Neural crest cell (in vitro differentiated cells): ENCODE measurements around the gene TEX264. TPM values are rescaled to one million over a fixed set of nuclear protein-coding genes. Genes with fewer than 3 reads are reported as not detected.

Experiments
- DNase-seq: peaks from one replicate; pipeline ENCODE4 v3.0.0; 2021; ENCODE audit warnings: low read depth, mixed read lengths, low spot score
- H3K27ac Mint-ChIP-seq: one replicate; pipeline ENCODE4 v1.8.0; 2021; ENCODE audit warnings: mild to moderate bottlenecking, mixed read lengths; ENCODE audit not compliant: unreplicated experiment
- H3K27me3 Mint-ChIP-seq: 2 replicates; pipeline ENCODE4 v1.8.0; 2021; ENCODE audit warnings: low read depth, mild to moderate bottlenecking, mixed read lengths
- H3K36me3 Mint-ChIP-seq: 2 replicates; pipeline ENCODE4 v1.8.0; 2021; ENCODE audit warnings: low read depth, mild to moderate bottlenecking, mixed read lengths
- H3K4me1 Mint-ChIP-seq: 2 replicates; pipeline ENCODE4 v1.8.0; 2021; ENCODE audit warnings: mixed read lengths
- H3K4me3 Mint-ChIP-seq: one replicate; pipeline ENCODE4 v1.8.0; 2021; ENCODE audit warnings: mild to moderate bottlenecking, mixed read lengths
- H3K9me3 Mint-ChIP-seq: 2 replicates; pipeline ENCODE4 v1.8.0; 2021; ENCODE audit warnings: mixed read lengths
- CTCF ChIP-seq: fragments of 200-600 bp; sonication (generic); conservative IDR thresholded peaks from 2 replicates; pipeline ENCODE4 v1.5.0; 2021; ENCODE audit warnings: antibody characterized with exemption, mild to moderate bottlenecking
- total RNA-seq: library from RNA; stranded (reverse); gene quantifications from 2 replicates; pipeline ENCODE4 v1.2.1, GENCODE V29; 2021

Gene TEX264
- total RNA-seq, 1 donor from 2014 or later: 23.2 TPM

GRCh38 chr3:51727500-51727899, 56.4 kb downstream of the TEX264 start:
- Mint-ChIP-seq H3K9me3 (peaks cover 4% of the 10 kb centered on the region), H3K4me1 (no peaks in the 10 kb centered on the region), H3K27ac (no peak overlapping the region), H3K27me3 (peaks cover 5% of the 10 kb centered on the region), H3K36me3 (no peaks in the 10 kb centered on the region), H3K4me3 (no peak overlapping the region)
- DNase-seq: no peak
- TF ChIP-seq CTCF: no peak

DNA sequence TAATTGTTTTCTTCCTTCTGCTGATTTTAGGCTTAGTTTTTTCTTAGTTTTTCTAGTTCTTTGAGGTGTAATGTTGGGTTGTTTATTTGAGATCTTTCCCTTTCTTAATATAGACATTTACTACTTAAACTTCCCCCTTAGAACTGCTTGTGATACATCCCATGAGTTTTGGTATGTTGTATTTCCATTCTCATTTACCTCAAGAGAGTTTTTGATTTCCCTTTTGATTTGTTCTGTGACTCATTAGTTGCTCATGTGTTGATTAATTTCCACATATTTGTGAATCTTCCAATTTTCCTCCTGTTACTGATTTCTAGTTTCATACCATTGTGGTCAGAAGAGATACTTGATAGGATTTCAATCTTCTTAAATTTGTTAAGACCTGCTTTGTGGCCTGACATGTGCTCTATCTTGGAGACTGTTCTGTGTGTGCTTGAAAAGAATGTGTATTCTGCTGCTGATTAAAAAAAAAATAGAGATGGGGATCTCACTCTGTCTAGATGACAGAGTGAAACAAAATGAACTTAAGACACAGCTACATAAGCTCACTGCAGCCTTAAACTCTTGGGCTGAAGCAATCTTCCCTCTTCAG, 58.1 kb downstream of the TEX264 start:
- DNase-seq: no peak
- H3K9me3 Mint-ChIP-seq: peaks cover 4% of the 10 kb centered on the region
- no peak overlapping the region for H3K4me3 Mint-ChIP-seq
- no peak for TF ChIP-seq CTCF
- H3K27ac Mint-ChIP-seq: no peak overlapping the region
- no peaks in the 10 kb centered on the region for H3K4me1 Mint-ChIP-seq
- no peaks in the 10 kb centered on the region for H3K36me3 Mint-ChIP-seq
- peaks cover 5% of the 10 kb centered on the region for H3K27me3 Mint-ChIP-seq

DNA sequence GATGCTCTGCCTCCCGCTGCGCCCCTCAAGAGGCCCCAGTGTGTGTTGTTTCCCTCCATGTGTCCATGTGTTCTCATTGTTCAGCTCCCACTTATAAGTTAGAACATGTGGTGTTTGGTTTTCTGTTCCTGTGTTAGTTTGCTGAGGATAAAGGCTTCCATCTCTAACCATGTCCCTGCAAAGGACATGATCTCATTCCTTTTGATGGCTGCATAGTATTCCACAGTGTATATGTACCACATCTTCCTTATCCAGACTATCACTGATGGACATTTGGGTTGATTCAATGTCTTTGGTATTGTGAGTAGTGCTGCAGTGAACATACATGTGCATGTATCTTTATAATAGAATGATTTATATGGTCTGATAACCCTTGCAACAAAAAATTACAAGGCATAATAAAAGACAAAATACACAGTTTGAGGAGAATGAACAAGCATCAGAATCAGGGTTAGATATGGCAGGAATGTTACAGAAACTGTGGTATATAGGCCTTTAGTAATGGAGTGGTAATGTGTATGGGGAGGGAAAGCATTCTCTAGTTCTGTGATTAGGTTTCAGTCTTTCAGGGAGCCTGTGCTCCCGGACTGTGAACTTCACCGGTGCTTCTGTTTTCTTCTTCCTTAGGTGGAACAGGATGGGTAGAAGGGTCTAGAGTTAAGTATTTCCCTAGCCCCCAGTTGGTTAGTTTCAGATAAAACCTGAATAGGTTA, 63.0 kb downstream of the TEX264 start:
- H3K27me3 Mint-ChIP-seq: peaks cover 30% of the 10 kb centered on the region
- H3K27ac Mint-ChIP-seq: no peak overlapping the region
- no peaks in the 10 kb centered on the region for H3K9me3 Mint-ChIP-seq
- no peaks in the 10 kb centered on the region for H3K36me3 Mint-ChIP-seq
- no peak overlapping the region for H3K4me3 Mint-ChIP-seq
- no peaks in the 10 kb centered on the region for H3K4me1 Mint-ChIP-seq
- TF ChIP-seq CTCF: no peak
- no peak for DNase-seq

DNA sequence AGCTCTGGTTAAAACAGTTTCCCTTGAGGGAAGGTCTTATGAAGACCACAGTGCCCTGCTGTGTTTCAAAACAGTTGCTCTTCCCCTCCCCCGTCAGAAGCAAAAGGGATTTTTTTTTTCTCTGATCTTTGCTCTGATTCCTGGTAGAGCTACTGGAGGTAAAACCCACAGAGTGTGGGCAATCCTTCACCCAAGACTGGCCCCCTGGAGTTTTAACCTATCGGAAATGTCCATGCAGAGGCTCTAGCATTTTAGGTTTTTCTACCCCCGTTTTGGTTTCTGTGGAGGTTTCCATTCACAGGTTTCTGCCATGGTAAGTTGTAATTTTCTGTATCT, 63.5 kb downstream of the TEX264 start:
- Mint-ChIP-seq H3K27ac (no peak overlapping the region), H3K36me3 (no peaks in the 10 kb centered on the region), H3K27me3 (peaks cover 33% of the 10 kb centered on the region)

DNA sequence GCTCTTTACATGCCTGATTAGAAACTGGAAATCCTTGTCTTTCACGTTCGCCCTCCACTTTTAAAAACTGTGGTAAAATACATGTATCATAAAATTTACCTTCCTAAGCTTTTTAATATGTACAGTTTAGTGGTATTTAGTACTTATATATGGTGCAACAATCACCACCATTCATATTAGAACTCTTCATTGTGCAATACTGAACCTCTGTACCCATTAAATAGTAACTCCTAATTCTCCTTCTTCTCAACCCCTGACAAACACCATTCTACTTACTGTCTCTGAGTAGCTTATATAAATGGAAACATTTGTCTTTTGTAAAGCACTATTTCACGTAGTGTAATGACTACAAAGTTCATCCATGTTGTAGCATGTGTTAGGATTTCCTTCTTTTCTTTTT, 64.0 kb downstream of the TEX264 start:
- H3K27ac Mint-ChIP-seq: no peak overlapping the region
- no peak for TF ChIP-seq CTCF
- H3K9me3 Mint-ChIP-seq: no peaks in the 10 kb centered on the region

More for the DNA sequence above, 63.5 kb downstream of the TEX264 start:
- Mint-ChIP-seq H3K4me1 (no peaks in the 10 kb centered on the region), H3K9me3 (no peaks in the 10 kb centered on the region), H3K4me3 (no peak overlapping the region)
- TF ChIP-seq CTCF: no peak
- no peak for DNase-seq

More for the DNA sequence above, 64.0 kb downstream of the TEX264 start:
- no peak for DNase-seq
- Mint-ChIP-seq H3K27me3 (peaks cover 37% of the 10 kb centered on the region), H3K4me3 (no peak overlapping the region), H3K4me1 (no peaks in the 10 kb centered on the region), H3K36me3 (no peaks in the 10 kb centered on the region)
